Measurements from ENCODE around the gene RANBP1. TPM values are rescaled to one million over a fixed set of nuclear protein-coding genes. Genes with fewer than 3 reads are reported as not detected.

The RANBP1 gene
- total and polyA plus RNA-seq, 4 experiments from 2014 or later: 61.9 to 111 (median 77.4) TPM

GRCh38 chr22:20094197-20094807 lies 21.6 kb upstream of the RANBP1 start:
- DNase-seq: no peak
- POLR2A ChIA-PET (ENCODE audit: partially characterized antibody): no interaction called here
- Histone ChIP-seq H3K4me1 (ENCODE audit: insufficient read depth, low read length) (peaks cover 29% of the 10 kb centered on the region), H3K9me3 (ENCODE audit: control insufficient read depth in 1 of 2, low read length in 2 of 2) (no peaks in the 10 kb centered on the region), H3K4me3 (ENCODE audit: low read length in 2 of 2) (no peak overlapping the region), H3K27ac (ENCODE audit: low read depth, low read length) (no peak overlapping the region), H3K27me3 (ENCODE audit: insufficient read depth, low read length) (no peaks in the 10 kb centered on the region), H3K36me3 (ENCODE audit: insufficient read depth, low read length) (peaks cover 85% of the 10 kb centered on the region)
- CTCF ChIA-PET (ENCODE audit: partially characterized antibody): no interaction called here
- no peaks in the 10 kb centered on the region for H3K9me3 Mint-ChIP-seq
- peaks cover 14 to 49% (median 32%) of the 10 kb centered on the region in 4 donors for H3K4me1 Mint-ChIP-seq
- intact Hi-C loops (cut with micrococcal nuclease): no loop called here
- peak overlapping the region in 2 of 8 donors; percentile 29 to 43 for H3K4me3 Mint-ChIP-seq
- peak overlapping the region in 5 of 7 donors; percentile 41 to 62 (median 60) for H3K27ac Mint-ChIP-seq
- H3K36me3 Mint-ChIP-seq: peaks cover 57 to 72% of the 10 kb centered on the region in 2 donors
- no peaks in the 10 kb centered on the region for H3K27me3 Mint-ChIP-seq

- Histone ChIP-seq H3K4me1 (ENCODE audit: insufficient read depth, low read length) (peaks cover 34% of the 10 kb centered on the region), H3K9me3 (ENCODE audit: control insufficient read depth in 1 of 2, low read length in 2 of 2) (no peaks in the 10 kb centered on the region), H3K36me3 (ENCODE audit: insufficient read depth, low read length) (peaks cover 73% of the 10 kb centered on the region), H3K27ac (ENCODE audit: low read depth, low read length) (no peak overlapping the region), H3K27me3 (ENCODE audit: insufficient read depth, low read length) (no peaks in the 10 kb centered on the region), H3K4me3 (ENCODE audit: low read length in 2 of 2) (no peak overlapping the region)
- Mint-ChIP-seq H3K36me3 (peaks cover 47 to 64% of the 10 kb centered on the region in 2 donors), H3K27ac (peak overlapping the region in 4 of 7 donors; percentile 42 to 87 (median 73)), H3K4me1 (peaks cover 26 to 56% (median 42%) of the 10 kb centered on the region in 4 donors), H3K9me3 (no peaks in the 10 kb centered on the region), H3K27me3 (no peaks in the 10 kb centered on the region), H3K4me3 (no peak overlapping the region)
- intact Hi-C loops (cut with micrococcal nuclease): no loop called here
- CTCF ChIA-PET (ENCODE audit: partially characterized antibody): no interaction called here
- POLR2A ChIA-PET (ENCODE audit: partially characterized antibody): no interaction called here
- DNase-seq: no peak
Observed at GRCh38 chr22:20095521-20095920, 20.4 kb upstream of the RANBP1 start.

GRCh38 chr22:20096574-20097420 lies 19.1 kb upstream of the RANBP1 start:
- peaks cover 34 to 55% of the 10 kb centered on the region in 2 donors for H3K36me3 Mint-ChIP-seq
- DNase-seq: no peak
- POLR2A ChIA-PET (ENCODE audit: partially characterized antibody): no interaction called here
- no peaks in the 10 kb centered on the region for H3K9me3 Mint-ChIP-seq
- CTCF ChIA-PET (ENCODE audit: partially characterized antibody): interaction anchor here (0.5 kb wide), 1 partner anchor 173 kb away, joined by 4 read pairs; no protein-coding TSS in a partner anchor
- no peaks in the 10 kb centered on the region for H3K27me3 Mint-ChIP-seq
- intact Hi-C loops (cut with micrococcal nuclease): no loop called here
- H3K9me3 ChIP-seq (ENCODE audit: control insufficient read depth in 1 of 2, low read length in 2 of 2): no peaks in the 10 kb centered on the region
- peaks cover 30% of the 10 kb centered on the region for H3K4me1 ChIP-seq (ENCODE audit: insufficient read depth, low read length)
- H3K27ac ChIP-seq (ENCODE audit: low read depth, low read length): no peak overlapping the region
- H3K4me3 ChIP-seq (ENCODE audit: low read length in 2 of 2): no peak overlapping the region
- H3K27me3 ChIP-seq (ENCODE audit: insufficient read depth, low read length): no peaks in the 10 kb centered on the region
- H3K4me3 Mint-ChIP-seq: no peak overlapping the region
- H3K36me3 ChIP-seq (ENCODE audit: insufficient read depth, low read length): peaks cover 60% of the 10 kb centered on the region
- peak overlapping the region; percentile 3 to 79 (median 30) for H3K27ac Mint-ChIP-seq
- H3K4me1 Mint-ChIP-seq: peaks cover 26 to 52% (median 40%) of the 10 kb centered on the region in 4 donors

- H3K4me3 Mint-ChIP-seq: peak overlapping the region in 4 of 8 donors; percentile 5 to 91 (median 51)
- Histone ChIP-seq H3K27ac (ENCODE audit: low read depth, low read length) (peak overlapping the region; percentile 69), H3K27me3 (ENCODE audit: insufficient read depth, low read length) (no peaks in the 10 kb centered on the region), H3K9me3 (ENCODE audit: control insufficient read depth in 1 of 2, low read length in 2 of 2) (no peaks in the 10 kb centered on the region), H3K36me3 (ENCODE audit: insufficient read depth, low read length) (peaks cover 50% of the 10 kb centered on the region), H3K4me3 (ENCODE audit: low read length in 2 of 2) (no peak overlapping the region), H3K4me1 (ENCODE audit: insufficient read depth, low read length) (peaks cover 30% of the 10 kb centered on the region)
- H3K9me3 Mint-ChIP-seq: no peaks in the 10 kb centered on the region
- H3K4me1 Mint-ChIP-seq: peaks cover 24 to 54% (median 38%) of the 10 kb centered on the region in 4 donors
- H3K27me3 Mint-ChIP-seq: no peaks in the 10 kb centered on the region
- H3K36me3 Mint-ChIP-seq: peaks cover 29 to 52% of the 10 kb centered on the region in 2 donors
- intact Hi-C loops (cut with micrococcal nuclease): no loop called here
- DNase-seq: no peak
- CTCF ChIA-PET (ENCODE audit: partially characterized antibody): interaction anchor here (2.3 kb wide), 1 partner anchor 17 kb away, joined by 7 read pairs; no protein-coding TSS in a partner anchor
- peak overlapping the region; percentile 92 to 98 (median 94) for H3K27ac Mint-ChIP-seq
- POLR2A ChIA-PET (ENCODE audit: partially characterized antibody): no interaction called here
Observed at GRCh38 chr22:20099099-20099711, 16.7 kb upstream of the RANBP1 start.

GRCh38 chr22:20101638-20102037 lies 14.3 kb upstream of the RANBP1 start:
- Mint-ChIP-seq H3K27ac (peak overlapping the region; percentile 25 to 98 (median 94)), H3K27me3 (no peaks in the 10 kb centered on the region), H3K9me3 (no peaks in the 10 kb centered on the region), H3K4me3 (peak overlapping the region in 1 of 8 donors; percentile 19), H3K4me1 (peaks cover 24 to 48% (median 34%) of the 10 kb centered on the region in 4 donors), H3K36me3 (peaks cover 14 to 53% of the 10 kb centered on the region in 2 donors)
- no peak overlapping the region for H3K4me3 ChIP-seq (ENCODE audit: low read length in 2 of 2)
- peak in 1 of 5 donors; percentile 23 for DNase-seq
- H3K4me1 ChIP-seq (ENCODE audit: insufficient read depth, low read length): peaks cover 30% of the 10 kb centered on the region
- ChIA-PET POLR2A (ENCODE audit: partially characterized antibody) (interaction anchor here (0.6 to 1.2 kb wide), 4 partner anchors 16 to 81 kb away, joined by 3 to 7 read pairs (median 4); partner anchors contain the start of gene TRMT2A), CTCF (ENCODE audit: partially characterized antibody) (interaction anchor here (2.3 kb wide), 1 partner anchor 19 kb away, joined by 7 read pairs; no protein-coding TSS in a partner anchor)
- intact Hi-C loops (cut with micrococcal nuclease): no loop called here
- peaks cover 49% of the 10 kb centered on the region for H3K36me3 ChIP-seq (ENCODE audit: insufficient read depth, low read length)
- no peaks in the 10 kb centered on the region for H3K27me3 ChIP-seq (ENCODE audit: insufficient read depth, low read length)
- no peak overlapping the region for H3K27ac ChIP-seq (ENCODE audit: low read depth, low read length)
- H3K9me3 ChIP-seq (ENCODE audit: control insufficient read depth in 1 of 2, low read length in 2 of 2): no peaks in the 10 kb centered on the region

- H3K27me3 ChIP-seq (ENCODE audit: insufficient read depth, low read length): no peaks in the 10 kb centered on the region
- DNase-seq: no peak
- peaks cover 49% of the 10 kb centered on the region for H3K36me3 ChIP-seq (ENCODE audit: insufficient read depth, low read length)
- peaks cover 30% of the 10 kb centered on the region for H3K4me1 ChIP-seq (ENCODE audit: insufficient read depth, low read length)
- no peak overlapping the region for H3K27ac ChIP-seq (ENCODE audit: low read depth, low read length)
- H3K9me3 ChIP-seq (ENCODE audit: control insufficient read depth in 1 of 2, low read length in 2 of 2): no peaks in the 10 kb centered on the region
- no peaks in the 10 kb centered on the region for H3K9me3 Mint-ChIP-seq
- H3K4me3 Mint-ChIP-seq: peak overlapping the region in 1 of 8 donors; percentile 35
- H3K4me3 ChIP-seq (ENCODE audit: low read length in 2 of 2): no peak overlapping the region
- H3K27me3 Mint-ChIP-seq: no peaks in the 10 kb centered on the region
- H3K27ac Mint-ChIP-seq: peak overlapping the region; percentile 8 to 98 (median 84)
- peaks cover 9 to 50% of the 10 kb centered on the region in 2 donors for H3K36me3 Mint-ChIP-seq
- POLR2A ChIA-PET (ENCODE audit: partially characterized antibody): no interaction called here
- peaks cover 24 to 43% (median 34%) of the 10 kb centered on the region in 4 donors for H3K4me1 Mint-ChIP-seq
- intact Hi-C loops (cut with micrococcal nuclease): no loop called here
- CTCF ChIA-PET (ENCODE audit: partially characterized antibody): no interaction called here
Observed at GRCh38 chr22:20102203-20102780, 13.6 kb upstream of the RANBP1 start.
